ENCODE data around the gene PRAMEF11.
"Not testable (repeated sequence)": the region's sequence is repeated elsewhere in the genome, so short reads cannot be mapped to it uniquely, and the experiment has no call there.

GRCh38 chr1:12848620-12849019 lies 17.4 kb upstream of the PRAMEF11 start, which contains the start of gene HNRNPCL1:
- not testable (repeated sequence) for TF ChIP-seq CTCF, POLR2A (IDR thresholded peaks at IDR 0.05)

Measured in right lobe of liver (tissue), 4 donors.